Ecto neural progenitor cell (in vitro differentiated cells): ENCODE results near the gene XRCC1.
"Not testable (repeated sequence)": the region's sequence is repeated elsewhere in the genome, so short reads cannot be mapped to it uniquely, and the experiment has no call there.

Experiments used
- DNase-seq: peaks from one replicate; pipeline ENCODE4 v3.0.0-alpha.2; 2018; ENCODE audit warnings: low spot score

The XRCC1 gene

GRCh38 chr19:43599635-43600295 is 24.4 kb upstream of the XRCC1 start:
- no peak for DNase-seq

- no peak for DNase-seq
These were observed 23.3 kb upstream of the XRCC1 start for GRCh38 chr19:43598445-43599240.

DNA sequence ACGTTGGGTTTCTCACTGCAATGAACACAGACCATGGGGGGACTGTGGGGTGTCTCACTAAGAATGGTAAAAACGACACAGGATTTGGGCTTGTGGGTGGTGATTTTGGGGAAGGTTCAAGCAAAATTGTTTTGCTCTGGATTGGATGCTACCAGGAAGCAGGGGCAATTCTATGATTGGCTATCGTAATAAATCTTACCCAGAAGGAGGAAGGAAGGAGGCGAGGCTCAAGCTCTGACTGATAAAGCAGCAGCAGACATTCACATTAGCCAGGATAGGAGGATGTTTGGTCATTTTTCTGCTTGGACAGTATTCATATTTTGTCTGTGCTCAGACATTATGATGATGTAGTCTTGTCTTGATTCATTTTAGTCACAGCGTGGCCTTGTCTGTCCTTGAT is 22.5 kb upstream of the XRCC1 start:
- no peak for DNase-seq

DNA sequence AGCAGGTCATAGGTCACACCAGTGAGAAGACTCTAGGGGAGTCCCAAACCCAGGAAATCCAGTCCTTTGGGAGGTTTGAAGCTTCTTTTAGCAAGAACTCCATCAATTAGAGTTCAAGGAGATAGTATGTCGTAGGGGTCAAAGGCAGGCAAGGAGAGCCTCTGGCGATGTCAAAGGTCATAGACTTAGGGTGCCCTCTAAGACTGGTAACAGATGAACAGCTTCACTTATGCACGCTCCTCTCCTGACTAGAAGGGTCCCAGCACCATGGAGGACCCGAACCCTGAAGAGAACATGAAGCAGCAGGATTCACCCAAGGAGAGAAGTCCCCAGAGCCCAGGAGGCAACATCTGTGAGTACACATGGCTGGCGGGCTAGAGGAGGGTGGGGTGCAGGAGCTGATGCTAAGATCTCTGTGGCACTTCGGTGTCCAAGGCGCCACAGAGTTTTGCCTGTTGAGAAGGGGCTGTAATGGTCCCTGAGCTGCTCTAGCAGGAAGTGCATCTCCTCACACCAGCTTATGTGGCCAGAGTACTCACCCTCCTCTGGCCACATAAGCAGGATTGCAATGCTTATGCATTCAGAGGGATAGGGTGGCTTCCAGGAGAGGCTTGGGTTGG is 21.6 kb upstream of the XRCC1 start:
- DNase-seq = no peak

DNA sequence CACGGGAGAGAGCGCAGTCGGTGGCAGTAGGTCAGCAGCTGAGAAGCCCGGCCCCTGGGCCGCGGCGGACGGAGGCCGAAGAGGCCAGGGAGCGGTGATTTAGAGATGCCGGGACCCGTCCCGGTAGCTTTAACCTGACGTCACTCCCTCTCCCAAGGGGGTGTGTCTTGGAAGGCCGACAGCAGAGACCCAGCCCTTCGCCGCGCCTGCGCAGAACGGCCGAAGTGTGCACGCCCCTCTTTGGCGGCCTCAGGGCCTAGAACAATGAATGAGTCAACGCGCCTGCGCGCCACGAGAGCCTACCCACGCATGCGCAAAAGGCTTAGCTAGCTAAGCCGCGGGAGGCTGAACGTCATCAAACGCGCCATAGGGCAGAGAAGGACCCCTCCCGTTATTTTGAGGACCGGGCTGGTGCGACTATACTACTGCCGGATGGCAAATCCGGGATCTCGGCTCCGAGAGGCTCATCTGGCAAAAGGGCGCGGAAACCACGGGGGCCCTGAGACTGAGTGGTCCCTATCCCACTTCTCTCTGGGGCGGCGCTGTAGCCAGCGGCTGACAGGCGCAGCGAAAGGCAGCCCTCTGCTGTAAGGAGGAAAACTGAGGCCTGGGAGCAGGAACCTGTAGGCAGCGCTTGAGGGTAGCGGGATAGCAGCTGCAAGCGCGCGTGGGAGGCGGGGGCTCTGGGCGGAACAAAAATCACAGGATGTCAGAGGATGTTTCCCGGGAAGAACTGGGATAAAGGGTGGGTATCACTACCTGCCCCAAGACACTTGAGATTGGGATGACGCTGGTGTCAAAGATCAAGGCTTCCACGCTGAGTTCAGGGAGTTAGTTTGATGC is 20.9 kb upstream of the XRCC1 start, which contains the start of the genes IRGQ and ZNF576:
TSS of gene IRGQ (minus strand) at position 136 of the 843 bp plus-strand sequence. CDS start 796 bp downstream, outside the sequence.
TSS of gene ZNF576 (plus strand) at position 597 of the 843 bp plus-strand sequence. CDS start 514 bp downstream, outside the sequence.
- DNase-seq = peak; percentile 100

GRCh38 chr19:43595605-43595998 is 20.3 kb upstream of the XRCC1 start:
- no peak for DNase-seq

GRCh38 chr19:43594710-43595604 is 19.6 kb upstream of the XRCC1 start:
- peak; percentile 83 for DNase-seq

DNA sequence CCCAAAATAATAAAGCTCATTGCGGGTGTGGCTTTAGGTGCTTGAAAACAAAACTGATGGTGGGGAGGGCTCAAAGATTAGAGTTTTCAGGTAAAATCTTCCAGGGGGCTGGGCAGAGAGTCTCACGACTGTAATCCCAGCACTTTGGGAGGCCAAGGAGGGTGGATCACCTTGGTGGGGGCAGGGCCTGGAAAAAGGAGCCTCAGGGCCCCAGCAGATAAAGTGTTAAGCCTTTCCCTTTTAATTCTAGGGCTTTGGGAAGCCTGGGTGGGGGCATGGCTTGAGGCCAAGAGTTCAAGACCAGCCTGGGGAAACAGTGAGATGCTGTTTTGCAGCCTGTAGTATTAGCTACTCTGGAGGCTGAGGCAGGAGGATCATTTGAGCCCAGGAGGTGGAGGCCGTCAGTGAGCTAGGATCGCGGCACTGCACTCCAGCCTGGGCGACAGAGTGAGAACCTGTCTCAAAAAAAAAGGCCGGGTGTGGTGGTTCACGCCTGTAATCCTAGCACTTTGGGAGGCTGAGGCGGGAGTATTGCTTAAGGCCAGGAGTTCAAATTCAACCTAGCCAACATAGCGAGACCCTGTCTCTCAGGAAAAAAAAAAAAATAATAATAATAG is 18.9 kb upstream of the XRCC1 start:
- DNase-seq = no peak

DNA sequence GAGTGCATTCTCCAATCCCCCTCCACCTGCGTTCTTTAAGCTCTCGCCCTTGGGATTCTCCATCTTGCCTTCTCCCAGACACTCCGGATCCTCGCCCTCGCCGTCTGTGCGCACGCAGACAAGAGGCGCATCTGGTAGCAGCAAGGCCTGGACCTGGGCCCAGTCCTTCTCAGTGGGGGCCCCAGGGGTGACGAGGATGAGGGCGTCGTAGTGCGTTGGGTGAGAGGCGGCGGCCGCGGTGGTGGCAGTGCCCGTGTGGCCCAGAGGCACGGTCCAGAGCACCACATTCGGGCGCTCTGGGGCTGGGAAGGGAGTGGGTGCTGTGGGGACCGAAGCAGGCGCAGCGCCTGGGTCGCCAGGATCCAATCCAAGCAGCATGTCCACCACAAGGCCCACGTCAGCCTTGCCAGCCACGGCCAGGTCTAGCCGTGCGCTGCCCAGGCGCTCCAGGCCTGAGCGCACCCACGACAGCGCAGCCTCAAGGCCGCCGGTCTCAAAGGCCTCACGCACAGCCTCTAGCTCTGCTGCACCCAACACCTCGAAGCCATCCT is 17.5 kb upstream of the XRCC1 start:
- DNase-seq = no peak

- no peak for DNase-seq
These were observed 16.8 kb upstream of the XRCC1 start for GRCh38 chr19:43591904-43592772.

DNA sequence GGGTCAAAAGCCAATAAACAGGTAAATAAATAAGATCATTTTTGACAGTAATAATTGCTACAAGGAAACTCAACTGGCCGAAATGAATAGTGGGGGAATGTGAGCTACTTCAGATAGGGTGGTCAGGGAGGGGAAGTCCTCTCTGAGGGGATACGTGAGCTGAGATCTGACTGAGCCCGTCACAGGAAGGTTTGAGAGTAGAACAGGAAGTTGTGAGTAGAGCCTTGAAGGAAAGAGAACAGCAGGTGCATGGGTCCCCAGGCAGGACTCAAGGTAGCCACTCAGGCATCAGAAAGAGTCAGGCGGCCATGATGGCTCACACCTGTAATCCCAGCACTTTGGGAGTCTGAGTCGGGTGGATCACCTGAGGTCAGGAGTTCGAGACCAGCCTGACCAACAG is 14.4 kb upstream of the XRCC1 start:
- DNase-seq = no peak

- no peak for DNase-seq
These were observed 13.9 kb upstream of the XRCC1 start for GRCh38 chr19:43589277-43589676.

GRCh38 chr19:43587029-43587428 is 11.7 kb upstream of the XRCC1 start:
- DNase-seq = not testable (repeated sequence)

DNA sequence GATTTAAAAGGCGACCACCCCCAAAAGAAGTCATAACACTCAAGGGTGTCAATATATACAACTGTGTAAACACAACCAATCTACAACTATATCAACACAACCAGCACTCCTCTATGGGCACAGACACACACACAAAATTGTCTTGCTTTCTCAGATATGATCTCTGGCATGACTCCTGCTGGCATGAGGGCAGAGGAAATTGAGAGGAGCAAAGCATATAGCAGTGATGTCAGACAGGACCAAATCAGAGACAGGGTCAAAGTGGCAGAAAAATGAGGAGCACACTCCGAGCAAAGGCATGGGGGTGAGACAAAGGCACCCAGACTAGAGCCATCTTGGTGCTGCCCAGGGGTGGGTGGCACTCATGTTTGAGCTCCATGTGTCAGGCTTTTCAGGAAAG is 11.0 kb upstream of the XRCC1 start:
- DNase-seq = no peak

DNA sequence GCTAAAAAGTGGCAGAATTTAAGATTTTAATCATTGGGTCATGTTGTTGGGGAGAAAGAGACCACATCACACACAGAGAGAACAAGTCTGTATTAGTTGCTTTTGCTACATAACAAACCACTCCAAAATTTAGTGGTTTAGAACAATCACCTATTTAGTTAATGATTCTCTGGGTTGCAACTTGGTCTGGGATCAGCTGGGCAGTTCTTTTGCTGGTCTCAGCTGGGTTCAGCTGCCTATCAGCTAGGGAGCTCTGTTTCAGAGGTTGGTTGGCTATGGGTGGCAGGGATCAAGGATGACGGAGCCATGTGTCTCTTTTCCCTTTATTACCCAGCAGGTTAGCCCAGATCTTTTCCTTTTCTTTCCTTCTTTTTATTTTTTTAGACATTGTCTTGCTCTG is 9.2 kb upstream of the XRCC1 start:
- no peak for DNase-seq

GRCh38 chr19:43582495-43582894 is 7.2 kb upstream of the XRCC1 start:
- no peak for DNase-seq

DNA sequence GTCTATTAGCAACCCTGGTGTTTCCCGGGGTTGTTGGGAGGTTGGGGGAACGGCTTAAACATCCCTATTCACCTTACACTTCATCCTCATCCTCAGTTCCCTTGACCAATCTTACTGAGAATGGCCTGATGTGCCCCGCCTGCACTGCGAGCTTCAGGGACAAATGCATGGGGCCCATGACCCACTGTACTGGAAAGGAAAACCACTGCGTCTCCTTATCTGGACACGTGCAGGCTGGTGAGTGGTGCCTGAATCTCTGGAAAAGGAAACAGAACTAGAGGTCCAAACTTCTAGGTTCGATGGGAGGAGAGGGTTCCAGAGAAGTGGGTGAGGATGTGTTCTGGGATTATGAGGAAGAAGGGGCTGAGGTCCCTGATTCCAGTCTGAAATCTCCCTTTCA is 6.1 kb upstream of the XRCC1 start:
- no peak for DNase-seq

DNA sequence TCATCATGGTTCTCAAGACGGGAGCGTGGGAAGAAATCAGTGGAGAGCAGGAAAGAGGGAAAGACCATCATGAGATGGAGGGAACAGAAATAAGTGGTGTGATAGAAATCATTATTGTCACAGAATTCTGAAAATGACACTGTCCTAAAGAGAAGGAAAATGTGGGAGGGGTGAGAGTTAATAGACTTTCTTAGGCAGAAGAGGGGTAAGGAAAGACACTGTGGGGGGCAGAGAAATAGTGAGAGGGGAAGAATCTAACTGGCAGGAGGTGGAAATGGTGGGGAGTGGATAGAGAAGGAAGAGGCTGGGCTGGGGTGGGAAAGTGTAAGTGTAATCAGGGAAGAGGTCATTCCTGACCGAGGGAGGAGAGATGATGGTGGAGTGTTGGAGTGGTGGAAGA is 3.5 kb upstream of the XRCC1 start:
- no peak for DNase-seq
